NCI-H1105 treated with DMSO at 0.1 percent for 48 hours (cell line): ENCODE results near the gene CDK5RAP1.

Experiments
- DNase-seq: peaks from one replicate; lab custom pipeline; 2025; lab: John Stamatoyannopoulos, UW

The CDK5RAP1 gene

GRCh38 chr20:33386673-33387072 lies 14.6 kb downstream of the CDK5RAP1 start:
- DNase-seq = no peak

GRCh38 chr20:33377366-33377765 lies 24.0 kb downstream of the CDK5RAP1 start:
- no peak for DNase-seq

- DNase-seq = peak; percentile 16
These were observed 27.3 kb downstream of the CDK5RAP1 start for GRCh38 chr20:33373735-33374605.

GRCh38 chr20:33372993-33373441 lies 28.3 kb downstream of the CDK5RAP1 start:
- DNase-seq = no peak

GRCh38 chr20:33370291-33370690 lies 31.0 kb downstream of the CDK5RAP1 start:
- DNase-seq = no peak

- no peak for DNase-seq
These were observed 38.4 kb downstream of the CDK5RAP1 start for GRCh38 chr20:33362898-33363297.

- DNase-seq = no peak
These were observed 41.7 kb downstream of the CDK5RAP1 start for GRCh38 chr20:33359399-33360261.

- DNase-seq = no peak
These were observed 48.3 kb downstream of the CDK5RAP1 start for GRCh38 chr20:33353013-33353402.

GRCh38 chr20:33352258-33353012 lies 48.9 kb downstream of the CDK5RAP1 start:
- DNase-seq = no peak

- no peak for DNase-seq
These were observed 49.6 kb downstream of the CDK5RAP1 start for GRCh38 chr20:33351696-33352095.

GRCh38 chr20:33349493-33349892 lies 51.8 kb downstream of the CDK5RAP1 start:
- DNase-seq = no peak

- no peak for DNase-seq
These were observed 53.0 kb downstream of the CDK5RAP1 start for GRCh38 chr20:33348136-33348937.

GRCh38 chr20:33345342-33345741 lies 56.0 kb downstream of the CDK5RAP1 start:
- DNase-seq = no peak

GRCh38 chr20:33343521-33343920 lies 57.8 kb downstream of the CDK5RAP1 start:
- DNase-seq = no peak

- no peak for DNase-seq
These were observed 61.7 kb downstream of the CDK5RAP1 start for GRCh38 chr20:33339515-33340058.

GRCh38 chr20:33338467-33339258 lies 62.7 kb downstream of the CDK5RAP1 start:
- no peak for DNase-seq

GRCh38 chr20:33337531-33338165 lies 63.7 kb downstream of the CDK5RAP1 start:
- DNase-seq = no peak

- DNase-seq = no peak
These were observed 64.2 kb downstream of the CDK5RAP1 start for GRCh38 chr20:33337119-33337518.

- DNase-seq = no peak
These were observed 64.9 kb downstream of the CDK5RAP1 start for GRCh38 chr20:33336375-33336774.

- no peak for DNase-seq
These were observed 67.2 kb downstream of the CDK5RAP1 start for GRCh38 chr20:33334111-33334510.
